HCT116 (cell line): ENCODE results near the gene ACOT7. TPM values are rescaled to one million over a fixed set of nuclear protein-coding genes. Genes with fewer than 3 reads are reported as not detected.

Experiments
- ATAC-seq: fragments of 200-7000 bp; cut with Tn5 transposase; 2 replicates; pipeline ENCODE4 v1.9.1; 2020; ENCODE audit warnings: mild to moderate bottlenecking, moderate library complexity
- BruUV-seq: library from RNA; stranded (reverse); fragments of 400-500 nt; replicated peaks from 2 replicates; lab custom pipeline; 2021; lab: Mats Ljungman, UMichigan
- CTCF ChIA-PET: fragments of 300-600 bp; sonication (Branson Sonifier 250); formaldehyde crosslinking; loops from one replicate; lab custom pipeline; 2021; ENCODE audit warnings: antibody characterized with exemption; lab: Charles Lee
- POLR2A ChIA-PET: fragments of 300-600, 350-600 bp; sonication (Branson Sonifier 250); formaldehyde crosslinking; loops from one replicate; lab custom pipeline; 2021; ENCODE audit warnings: antibody characterized with exemption; lab: Charles Lee
- RAD21 ChIA-PET, 2 experiments: fragments of 300-600 bp; sonication (Branson Sonifier 250); formaldehyde crosslinking; loops; one replicate each; lab custom pipeline; 2023; ENCODE audit warnings: low total read pairs in 2 of 2; ENCODE audit not compliant: uncharacterized antibody in 2 of 2, unreplicated experiment in 2 of 2, low non-redundant PET in 1 of 2; lab: Charles Lee
- DNase-seq: peaks from one replicate; pipeline ENCODE4 v3.0.0-alpha.2; 2010; ENCODE audit warnings: low read depth, low spot score
- H2AFZ ChIP-seq: fragments of 200-600 bp; shearing (Covaris generic), sonication (generic); 2 replicates; pipeline ENCODE4 v1.6.1; 2017; ENCODE audit warnings: low read depth, mixed run types, mixed read lengths, antibody characterized with exemption, low read length; ENCODE audit not compliant: poor library complexity, severe bottlenecking
- H3K27ac ChIP-seq: 2 replicates; pipeline ENCODE4 v1.5.1; 2012; ENCODE audit warnings: low read depth, low read length
- H3K27me3 ChIP-seq: fragments of 200-600 bp; sonication (generic); 2 replicates; pipeline ENCODE4 v1.6.1; 2016; ENCODE audit warnings: mixed run types, low read length, mixed read lengths; ENCODE audit not compliant: insufficient read depth
- H3K36me3 ChIP-seq, 2 experiments: fragments of 200-500 bp in 1 of 2; fragments of 200-600 bp in 1 of 2; sonication (Bioruptor generic) in 1 of 2; sonication (generic) in 1 of 2; 2 replicates each; pipeline versions ENCODE4 v1.5.1 to v1.6.1; 2014 to 2016; ENCODE audit warnings: low read length in 2 of 2, inconsistent platforms in 1 of 2, mixed read lengths in 1 of 2, mixed run types in 1 of 2; ENCODE audit not compliant: insufficient read depth in 2 of 2, control insufficient read depth in 1 of 2
- H3K4me1 ChIP-seq, 2 experiments: fragments of 200-600 bp in 1 of 2; sonication (generic) in 1 of 2; 2 replicates each; pipeline versions ENCODE4 v1.5.1 to v1.6.1; 2012 to 2017; ENCODE audit warnings: low read length in 2 of 2, inconsistent platforms in 1 of 2, mild to moderate bottlenecking in 1 of 2, mixed read lengths in 1 of 2, mixed run types in 1 of 2, moderate library complexity in 1 of 2; ENCODE audit not compliant: insufficient read depth in 2 of 2, control insufficient read depth in 1 of 2
- H3K4me2 ChIP-seq: fragments of 200-600 bp; sonication (generic); 2 replicates; pipeline ENCODE4 v1.6.1; 2017; ENCODE audit warnings: mixed run types, low read length, mixed read lengths
- H3K4me3 ChIP-seq, 2 experiments: fragments of 200-600 bp in 1 of 2; sonication (generic) in 1 of 2; replicated peaks in 1 of 2; 2 replicates each; pipeline ENCODE4 v1.5.1; 2011 to 2016; ENCODE audit warnings: low read length in 2 of 2, control low read depth in 1 of 2, low read depth in 1 of 2, mild to moderate bottlenecking in 1 of 2, mixed read lengths in 1 of 2, mixed run types in 1 of 2
- H3K79me2 ChIP-seq: fragments of 200-600 bp; sonication (generic); 2 replicates; pipeline ENCODE4 v1.6.1; 2017; ENCODE audit warnings: mild to moderate bottlenecking, mixed run types, low read length, moderate library complexity, mixed read lengths; ENCODE audit not compliant: insufficient read depth
- H3K9ac ChIP-seq: fragments of 200-600 bp; sonication (generic); 2 replicates; pipeline ENCODE4 v1.6.1; 2016; ENCODE audit warnings: low read length, mixed read lengths
- H3K9me2 ChIP-seq: fragments of 200-600 bp; sonication (generic), shearing (Covaris generic); 2 replicates; pipeline ENCODE4 v1.6.1; 2017; ENCODE audit warnings: mixed run types, mild to moderate bottlenecking, moderate library complexity; ENCODE audit not compliant: insufficient read depth
- H3K9me3 ChIP-seq, 2 experiments: fragments of 200-500 bp in 1 of 2; fragments of 200-600 bp in 1 of 2; sonication (Bioruptor generic) in 1 of 2; sonication (generic) in 1 of 2; 2 replicates each; pipeline ENCODE4 v1.6.1; 2014 to 2017; ENCODE audit warnings: low read length in 2 of 2, mixed read lengths in 2 of 2, inconsistent platforms in 1 of 2, low read depth in 1 of 2, mild to moderate bottlenecking in 1 of 2, mixed run types in 1 of 2, moderate library complexity in 1 of 2; ENCODE audit not compliant: control insufficient read depth in 1 of 2, insufficient read depth in 1 of 2
- H4K20me1 ChIP-seq: fragments of 200-600 bp; sonication (generic), shearing (Covaris generic); 2 replicates; pipeline ENCODE4 v1.6.1; 2017; ENCODE audit warnings: mixed run types, mild to moderate bottlenecking, moderate library complexity; ENCODE audit not compliant: insufficient read depth
- CTCF ChIP-seq, 3 experiments: fragments of 200-600 bp in 1 of 3; sonication (generic) in 1 of 3; IDR thresholded peaks in 2 of 3; conservative IDR thresholded peaks in 1 of 3; 2 replicates each; pipeline ENCODE4 v1.5.1; 2012 to 2017; ENCODE audit warnings: low read depth in 2 of 3, low read length in 2 of 3, antibody characterized with exemption in 1 of 3, borderline replicate concordance in 1 of 3, control low read depth in 1 of 3, mild to moderate bottlenecking in 1 of 3, mixed read lengths in 1 of 3, mixed run types in 1 of 3, moderate library complexity in 1 of 3; ENCODE audit not compliant: insufficient read depth in 1 of 3
- FOSL1 ChIP-seq: IDR thresholded peaks from 2 replicates; pipeline ENCODE4 v1.6.1; 2012; ENCODE audit warnings: low read depth
- REST ChIP-seq: IDR thresholded peaks from 2 replicates; pipeline ENCODE4 v1.6.1; 2012; ENCODE audit warnings: low read depth
- intact Hi-C: fragments of 100-400 bp; cut with micrococcal nuclease; formaldehyde crosslinking; loops from 2 replicates; pipeline ENCODE4 v1.10.0; 2022
- total RNA-seq: library from RNA; stranded (reverse); gene quantifications from one replicate; pipeline ENCODE4 v1.2.1, GENCODE V29; 2021; ENCODE audit not compliant: unreplicated experiment

ACOT7 gene
- total RNA-seq, 1 experiment from 2014 or later = 162 TPM

GRCh38 chr1:6397844-6398441 is 4.4 kb upstream of the ACOT7 start:
- Histone ChIP-seq H3K9me3 (no peaks in the 10 kb centered on the region), H3K9ac (no peak overlapping the region), H3K9me2 (no peaks in the 10 kb centered on the region), H3K4me1 (peaks cover 5 to 13% of the 10 kb centered on the region in 2 experiments), H3K36me3 (no peaks in the 10 kb centered on the region), H2AFZ (no peak overlapping the region), H3K27ac (no peak overlapping the region), H3K79me2 (no peaks in the 10 kb centered on the region), H4K20me1 (no peaks in the 10 kb centered on the region), H3K4me2 (no peak overlapping the region), H3K27me3 (no peaks in the 10 kb centered on the region), H3K4me3 (no peak overlapping the region)
- RAD21 ChIA-PET = no interaction called here
- intact Hi-C loops = loop anchor here (2.0 kb wide), 1 partner anchor 49 kb away; no protein-coding TSS in a partner anchor
- CTCF ChIA-PET = interaction anchor here (1.1 kb wide), 1 partner anchor 11 kb away, joined by 3 read pairs; no protein-coding TSS in a partner anchor
- POLR2A ChIA-PET = no interaction called here
- no TSS peak for BruUV-seq
- DNase-seq (no peak), ATAC-seq (no peak)
- no peak for TF ChIP-seq REST
- TF ChIP-seq FOSL1 = no peak
- no peak for TF ChIP-seq CTCF (IDR thresholded peaks at IDR 0.05 in 2 of 3, conservative IDR thresholded peaks at IDR 0.05 in 1 of 3; ENCODE audit: borderline replicate concordance in 1 of 3, insufficient read depth in 1 of 3, low read depth in 2 of 3, low read length in 2 of 3)
